GM08714 (cell line): Measurements from ENCODE around the gene ABCA8.

ENCODE experiments used
- H3K4me3 ChIP-seq: fragments of 200-500 bp; sonication (Bioruptor generic); 2 replicates; pipeline ENCODE4 v1.5.1; 2014; ENCODE audit warnings: mild to moderate bottlenecking, low read length, inconsistent platforms
- ZNF274 ChIP-seq: IDR thresholded peaks from 2 replicates; pipeline ENCODE4 v1.6.1; 2012; ENCODE audit warnings: mild to moderate bottlenecking, low read depth, low read length

Gene ABCA8

DNA sequence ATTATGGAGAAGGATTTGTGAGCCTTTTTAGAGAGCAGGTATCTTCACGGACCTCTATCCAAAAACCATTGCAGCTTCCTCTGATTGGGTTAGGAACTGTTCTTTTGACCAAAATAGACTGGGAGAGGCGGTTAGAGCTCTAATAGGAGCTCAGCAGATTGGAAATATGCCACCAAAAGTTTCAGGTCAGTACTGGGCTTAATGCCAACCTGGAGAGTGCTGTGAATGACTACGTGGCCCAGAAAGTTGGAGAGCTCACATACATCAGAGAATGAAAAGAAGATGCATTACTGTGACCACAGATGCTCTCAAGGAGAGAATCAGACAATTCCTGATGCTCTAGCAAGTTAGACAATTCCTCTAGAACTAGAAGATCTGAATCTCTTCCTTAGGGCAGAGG, 86.5 kb downstream of the ABCA8 start:
- no peak for TF ChIP-seq ZNF274
- no peak overlapping the region for H3K4me3 ChIP-seq

DNA sequence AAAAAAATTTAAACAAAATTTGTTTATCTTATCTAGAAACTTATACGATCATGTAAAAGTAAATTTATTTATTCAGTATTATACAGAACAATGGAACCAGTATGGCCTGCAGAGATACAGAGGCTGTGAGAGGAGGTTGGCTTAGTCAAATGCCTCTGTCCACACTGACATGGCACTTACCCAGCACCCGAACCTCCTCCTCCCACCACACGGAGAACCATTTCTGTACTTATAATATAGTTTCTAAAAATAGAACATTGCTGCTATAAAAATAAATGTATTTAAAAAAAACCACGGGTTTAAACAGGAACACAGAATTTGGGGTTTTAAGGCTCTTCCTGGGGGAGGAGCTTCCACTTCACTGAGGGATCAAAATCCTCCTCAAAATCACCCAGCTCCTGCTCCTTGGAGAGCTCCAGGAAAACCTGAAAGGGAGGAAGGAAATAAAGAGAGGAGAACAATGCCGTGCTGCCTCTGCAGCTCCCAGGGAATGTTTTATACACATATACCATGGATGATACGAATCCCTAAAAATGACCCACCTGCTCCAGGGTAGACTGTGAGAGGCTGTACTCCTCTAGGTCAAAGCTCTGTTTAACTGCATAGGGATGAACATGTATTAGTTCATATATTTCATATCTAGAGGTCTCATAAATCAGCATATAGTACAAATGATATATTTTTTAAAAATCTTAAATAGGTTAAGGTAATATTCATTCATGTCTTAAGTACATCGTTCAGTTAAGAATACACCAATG, 87.3 kb downstream of the ABCA8 start:
- no peak overlapping the region for H3K4me3 ChIP-seq
- no peak for TF ChIP-seq ZNF274

DNA sequence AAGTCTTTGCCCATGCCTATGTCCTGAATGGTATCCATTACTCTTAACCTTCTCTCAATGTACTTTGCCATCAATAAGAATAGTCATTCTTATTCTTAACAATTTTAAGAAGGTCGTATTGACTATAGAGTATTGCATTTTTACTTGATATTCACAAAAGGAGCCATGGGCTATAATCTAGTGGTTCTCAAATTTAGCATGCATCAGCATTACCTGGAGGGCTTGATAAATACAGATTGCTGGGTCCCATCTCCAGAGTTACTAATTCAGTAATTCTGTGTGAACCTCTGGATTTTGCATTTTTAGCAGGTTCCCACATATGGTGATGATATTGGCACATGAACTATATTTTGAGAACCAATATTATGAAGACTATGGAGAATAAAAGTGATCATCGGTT, 89.6 kb downstream of the ABCA8 start:
- TF ChIP-seq ZNF274, result no peak
- H3K4me3 ChIP-seq, result no peak overlapping the region

DNA sequence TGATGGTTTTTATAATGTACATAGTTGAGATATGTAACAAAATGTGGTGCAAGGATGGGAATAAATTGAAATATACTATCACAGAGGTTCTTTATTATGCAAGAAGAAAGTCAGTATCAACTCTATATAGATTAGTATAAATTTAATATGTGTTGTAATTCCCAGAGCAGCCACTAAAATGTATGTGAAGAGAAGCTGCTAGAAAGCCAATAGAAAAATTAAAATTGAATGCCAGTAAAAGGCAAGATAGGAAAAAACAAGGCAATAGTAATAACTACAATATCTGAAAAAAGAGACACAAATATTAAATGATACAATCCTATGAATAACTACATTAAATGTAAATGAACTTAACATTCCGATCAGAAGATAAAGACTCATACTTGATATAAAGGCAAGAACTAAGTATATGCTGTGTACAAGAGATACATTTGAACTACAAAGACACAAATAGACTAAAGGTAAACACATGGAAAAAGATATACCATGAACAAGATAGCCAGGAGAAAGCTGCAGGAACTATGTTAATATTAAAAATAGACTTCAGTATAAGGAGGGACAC, 92.0 kb downstream of the ABCA8 start:
- TF ChIP-seq ZNF274, result no peak
- H3K4me3 ChIP-seq, result no peak overlapping the region

DNA sequence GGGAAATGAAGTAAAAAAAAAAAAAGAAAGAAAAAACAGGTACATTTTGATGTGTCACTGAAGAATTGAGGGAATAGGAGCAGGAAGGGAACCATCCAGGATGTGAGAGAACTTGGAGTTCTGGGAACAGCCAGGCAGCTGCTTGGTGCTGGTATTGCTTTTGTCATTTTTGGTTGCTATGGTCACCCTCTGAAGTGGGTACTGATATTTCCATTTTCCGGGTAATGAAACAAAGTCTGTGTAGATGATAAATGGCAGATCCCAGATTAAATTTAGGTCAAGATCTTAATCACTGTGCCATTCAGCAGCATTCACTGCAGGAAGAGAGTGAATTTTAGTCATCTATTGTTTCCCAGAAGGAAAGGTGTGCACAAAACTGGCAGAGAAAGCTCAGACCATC, 93.6 kb downstream of the ABCA8 start:
- no peak for TF ChIP-seq ZNF274
- H3K4me3 ChIP-seq, result no peak overlapping the region

DNA sequence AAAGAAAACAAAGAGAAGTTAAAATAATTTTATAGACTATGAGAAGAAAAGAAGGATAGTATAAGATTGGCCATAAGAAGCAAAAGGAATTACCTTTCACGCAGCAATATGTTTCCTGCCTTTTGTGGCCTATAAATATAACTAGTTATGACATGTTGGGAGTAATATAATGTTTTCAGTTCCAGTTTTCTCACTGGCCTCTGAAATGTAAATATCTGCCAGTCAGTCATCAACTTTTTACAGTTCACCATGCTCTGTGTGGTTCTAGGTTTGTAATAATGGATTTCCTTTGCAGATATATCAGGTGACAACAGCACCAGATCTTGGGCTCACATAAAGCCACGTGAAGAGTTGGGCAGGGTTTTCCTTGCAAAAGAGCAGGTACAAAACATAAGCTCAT, 94.3 kb downstream of the ABCA8 start:
- TF ChIP-seq ZNF274, result no peak

DNA sequence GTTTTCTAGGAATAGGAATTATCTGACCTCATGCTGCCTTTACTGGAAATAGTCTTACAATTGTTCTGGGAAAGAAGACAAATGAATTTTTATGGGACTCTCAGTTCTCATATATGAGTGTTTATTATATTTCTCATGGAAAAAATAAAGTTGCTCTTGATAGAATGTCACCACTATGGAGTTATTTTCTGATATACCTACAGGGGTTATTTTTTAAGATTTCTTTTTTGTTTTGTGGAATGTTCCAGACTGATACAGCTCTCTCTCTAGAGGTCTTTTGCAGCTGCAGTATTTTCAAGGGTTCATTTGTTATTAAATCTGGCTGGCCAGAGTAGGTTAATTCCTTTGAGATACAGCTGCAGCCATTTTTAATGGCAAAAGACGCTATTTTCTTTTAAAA, 100.7 kb downstream of the ABCA8 start:
- no peak for TF ChIP-seq ZNF274

More for the DNA sequence above, 94.3 kb downstream of the ABCA8 start:
- H3K4me3 ChIP-seq, result no peak overlapping the region

DNA sequence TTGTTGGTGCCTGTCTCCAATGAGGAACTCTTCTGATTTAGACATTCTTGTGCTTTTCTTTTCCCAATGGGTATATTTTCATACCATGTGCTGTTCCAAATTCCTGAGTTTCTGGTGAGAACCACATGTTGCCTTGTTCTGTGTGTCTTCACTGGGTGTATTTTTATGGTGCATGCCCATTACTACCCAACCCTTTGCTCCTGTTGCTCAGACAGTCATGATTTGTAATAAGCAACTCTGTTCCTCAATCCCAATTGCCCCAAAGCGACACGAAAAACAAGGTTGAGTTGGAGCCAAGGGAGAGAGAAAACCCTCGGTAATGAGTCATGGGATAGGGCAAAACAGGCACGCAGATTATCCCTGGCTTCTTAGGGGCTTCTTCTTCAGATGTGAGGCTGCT, 101.8 kb downstream of the ABCA8 start:
- H3K4me3 ChIP-seq, result no peak overlapping the region
- no peak for TF ChIP-seq ZNF274

More for the DNA sequence above, 100.7 kb downstream of the ABCA8 start:
- H3K4me3 ChIP-seq, result no peak overlapping the region

DNA sequence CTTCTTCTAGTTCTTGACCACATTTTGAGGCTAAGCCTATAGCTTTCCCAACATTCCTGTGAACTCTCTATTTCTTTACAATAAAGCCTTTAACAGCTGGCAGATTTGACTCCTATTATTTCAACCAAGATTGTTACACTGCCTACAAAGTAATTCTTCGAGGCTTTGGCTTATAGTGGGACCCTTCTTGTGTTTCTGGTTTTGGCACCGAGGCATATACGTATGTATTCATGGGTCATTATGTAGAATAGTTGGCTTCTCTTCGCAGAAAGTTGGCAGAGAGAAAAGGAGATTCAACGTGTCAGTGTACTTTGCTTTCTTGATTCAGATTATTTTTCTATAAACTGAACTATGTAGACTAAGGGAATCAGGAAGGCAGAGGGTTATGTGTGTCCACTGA, 102.2 kb downstream of the ABCA8 start:
- no peak overlapping the region for H3K4me3 ChIP-seq
- no peak for TF ChIP-seq ZNF274

DNA sequence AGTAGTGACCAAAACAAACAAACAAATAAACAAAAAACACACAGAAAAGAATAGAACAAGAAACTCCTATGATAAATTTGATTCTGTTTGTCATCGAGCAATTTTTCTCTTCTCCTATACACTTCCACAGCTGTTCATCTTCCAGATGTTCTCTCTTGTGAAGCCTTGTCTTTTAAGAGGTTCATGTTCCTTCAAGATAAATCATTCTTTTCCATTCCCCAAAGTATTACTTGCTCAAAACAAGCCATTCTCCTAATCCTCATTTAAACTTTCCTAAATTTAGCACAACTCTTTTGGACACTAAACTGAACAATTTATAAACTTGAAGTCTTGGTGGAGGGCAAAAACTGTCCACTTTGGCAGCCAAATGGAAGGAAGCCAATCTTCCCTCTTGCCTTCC, 103.3 kb downstream of the ABCA8 start:
- no peak overlapping the region for H3K4me3 ChIP-seq
- no peak for TF ChIP-seq ZNF274

DNA sequence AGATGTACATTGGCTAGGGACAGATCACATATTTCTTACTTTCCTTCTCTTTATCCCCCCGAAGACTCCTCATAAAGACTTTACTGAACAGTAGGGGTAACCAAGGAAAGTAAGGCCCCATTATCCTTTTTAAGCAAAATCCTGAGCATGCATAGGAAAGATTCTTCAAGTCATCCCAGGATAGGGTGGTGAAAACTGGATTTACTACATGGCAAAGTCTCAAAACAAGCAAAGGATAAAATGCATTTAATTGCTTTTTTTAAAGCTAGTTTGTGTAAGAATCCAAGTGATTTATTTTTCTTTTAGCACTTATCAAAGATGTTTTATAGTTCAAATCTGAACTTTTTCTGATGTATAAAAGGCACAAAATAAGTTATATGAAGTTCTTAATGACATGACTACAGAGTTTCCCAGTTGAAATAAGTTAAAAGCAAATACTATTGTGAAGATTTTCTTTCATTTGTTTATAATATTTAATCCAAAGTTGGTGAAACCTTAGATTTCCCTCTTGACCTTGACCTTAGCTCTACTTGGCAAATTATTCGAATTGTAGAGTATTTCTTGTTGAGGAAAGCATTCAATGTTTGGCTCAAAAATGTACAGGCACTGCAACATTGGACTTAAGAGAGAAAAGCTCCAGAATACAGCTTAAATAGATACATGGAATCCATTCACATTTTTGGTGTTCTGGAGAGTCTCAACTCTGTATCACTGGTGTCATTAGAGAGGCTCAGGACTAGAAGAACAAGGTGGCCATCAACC, 104.3 kb downstream of the ABCA8 start:
- no peak for TF ChIP-seq ZNF274
- no peak overlapping the region for H3K4me3 ChIP-seq

DNA sequence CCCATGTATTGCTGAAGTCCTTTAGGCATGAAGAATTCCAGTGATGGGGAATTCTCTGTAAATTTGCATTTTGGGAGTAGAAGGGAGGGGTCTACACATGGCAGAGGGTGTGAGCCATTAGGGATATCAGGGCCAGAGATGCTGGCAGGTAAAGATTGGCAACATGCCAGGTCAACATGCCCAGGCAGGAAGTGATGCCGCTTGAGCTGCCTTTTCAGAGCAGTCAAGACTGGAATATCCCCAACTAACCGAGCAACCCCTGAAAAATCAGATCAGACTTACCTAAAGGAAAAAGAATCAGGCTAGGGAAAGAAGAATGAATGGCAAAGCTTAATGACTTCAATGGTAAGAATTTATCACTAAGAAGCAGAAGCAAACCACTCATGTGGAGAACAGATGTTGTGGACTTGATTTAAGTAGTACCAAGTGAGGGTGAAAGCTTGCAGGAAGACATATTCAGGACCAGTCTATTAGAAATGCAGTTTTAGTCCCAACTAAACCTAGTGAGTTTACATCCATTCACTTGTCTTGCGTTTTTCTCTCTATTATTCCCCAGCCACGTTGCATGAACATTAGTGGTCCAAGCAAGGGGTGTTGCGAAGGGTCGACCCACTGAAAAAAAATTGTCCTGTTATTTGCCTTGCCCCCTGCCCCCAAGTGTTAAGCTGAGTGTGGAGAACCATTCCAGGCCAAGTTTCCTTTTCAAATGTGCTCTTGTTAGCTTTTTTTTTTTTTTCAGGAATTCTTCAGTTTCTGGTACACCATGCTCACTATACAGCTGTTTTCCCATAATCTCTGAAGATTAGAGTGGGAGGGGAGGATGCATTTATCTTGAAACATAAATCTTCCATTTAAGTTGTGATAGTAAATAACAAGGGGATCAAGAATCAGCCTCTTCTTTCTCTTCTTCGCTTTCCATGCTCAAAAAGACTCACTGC, 105.2 kb downstream of the ABCA8 start:
- TF ChIP-seq ZNF274, result no peak
- H3K4me3 ChIP-seq, result no peak overlapping the region

DNA sequence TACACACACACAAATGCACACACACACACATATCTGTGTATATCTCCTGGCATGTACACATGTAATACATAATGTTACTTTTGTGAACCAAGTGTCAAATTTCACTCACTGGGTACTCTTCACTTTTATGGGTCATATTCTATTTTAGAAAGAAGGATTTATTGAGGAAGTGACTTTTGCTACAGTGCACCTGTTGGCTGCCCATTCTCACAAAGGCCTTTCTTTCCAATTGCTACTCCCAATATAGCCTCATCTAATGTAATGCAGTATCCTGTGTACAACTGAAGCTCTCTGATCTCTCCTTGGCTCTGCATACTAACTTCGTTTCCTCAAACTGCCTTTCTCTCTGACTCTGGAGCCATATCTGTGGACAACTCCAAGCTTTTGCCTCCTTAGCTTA, 107.5 kb downstream of the ABCA8 start:
- no peak overlapping the region for H3K4me3 ChIP-seq
- no peak for TF ChIP-seq ZNF274

DNA sequence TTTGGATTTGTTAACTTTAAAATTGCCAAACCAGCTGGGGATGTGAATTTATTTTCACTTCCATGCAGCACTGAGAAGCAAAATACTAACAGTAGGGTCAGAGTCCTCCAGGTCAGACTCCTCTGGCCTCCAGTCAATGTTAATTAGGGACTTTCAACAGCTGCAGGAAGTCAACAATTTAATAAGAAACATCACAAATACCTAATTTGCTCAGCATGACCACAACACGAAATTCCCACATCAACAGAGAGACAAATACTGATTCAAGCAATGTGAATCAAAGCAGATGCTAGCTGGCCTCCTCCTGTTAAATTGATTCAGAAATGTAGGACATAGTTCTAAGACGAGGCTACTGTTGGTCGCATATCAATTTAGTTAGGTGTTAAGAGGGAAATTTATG, 111.7 kb downstream of the ABCA8 start:
- TF ChIP-seq ZNF274, result no peak

More for the DNA sequence above, 111.7 kb downstream of the ABCA8 start:
- no peak overlapping the region for H3K4me3 ChIP-seq
